ENCODE measurements around the gene CTTN. TPM values are rescaled to one million over a fixed set of nuclear protein-coding genes. Genes with fewer than 3 reads are reported as not detected.

Gene CTTN
- total and polyA plus RNA-seq, 2 experiments from 2014 or later: 72.5 to 245 TPM

DNA sequence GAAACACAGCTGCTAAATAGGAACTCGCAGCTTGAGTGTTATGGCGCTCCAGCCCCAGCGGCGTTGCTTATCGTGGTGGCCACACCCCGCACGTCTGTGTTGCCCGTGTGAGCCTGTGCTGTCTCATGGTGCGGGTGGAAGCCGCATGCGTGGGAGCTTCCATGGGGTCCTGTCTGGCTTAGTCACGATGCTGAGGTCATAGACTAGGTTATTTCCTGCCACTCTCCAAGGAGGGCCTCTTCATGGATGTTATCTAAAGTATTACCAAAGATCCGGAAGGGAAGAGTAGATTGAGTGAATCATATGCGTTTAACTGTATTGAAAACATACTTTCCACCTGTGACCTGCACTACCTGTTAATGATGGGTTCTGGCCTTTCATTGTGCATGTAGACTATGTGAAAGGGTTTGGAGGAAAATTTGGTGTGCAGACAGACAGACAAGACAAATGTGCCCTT, 21.7 kb downstream of the CTTN start:
- H3K4me3 ChIP-seq: no peak overlapping the region
- peak in 1 of 2 donors; percentile 91 for DNase-seq (ENCODE audit: low read depth in 1 of 2, low spot score in 1 of 2)

DNA sequence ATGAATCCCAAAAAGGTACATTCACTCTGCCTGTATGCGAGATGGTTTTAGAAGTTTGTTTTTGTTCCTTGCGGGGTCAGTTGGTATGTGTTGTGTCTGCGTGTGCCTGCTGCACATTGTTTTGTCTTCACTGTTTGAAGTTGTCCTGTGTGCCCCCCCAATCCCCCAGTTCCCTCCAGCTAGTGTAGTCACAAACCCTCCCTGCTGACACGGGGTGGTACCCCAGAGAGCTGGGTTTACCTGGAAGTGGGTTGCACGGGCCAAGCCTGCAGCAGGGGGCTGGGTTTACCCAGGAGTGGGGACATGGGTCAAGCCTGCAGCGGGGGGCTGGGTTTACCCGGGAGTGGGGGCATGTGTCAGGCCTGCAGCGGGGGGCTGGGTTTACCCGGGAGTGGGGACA, 22.2 kb downstream of the CTTN start:
- Histone ChIP-seq H3K27ac (no peak overlapping the region), H3K27me3 (no peaks in the 10 kb centered on the region), H3K9me3 (ENCODE audit: low read depth) (no peaks in the 10 kb centered on the region), H3K4me1 (ENCODE audit: low read depth) (no peaks in the 10 kb centered on the region), H3K4me3 (no peak overlapping the region), H3K36me3 (peaks cover 40% of the 10 kb centered on the region)
- TF ChIP-seq, protein P1, sequence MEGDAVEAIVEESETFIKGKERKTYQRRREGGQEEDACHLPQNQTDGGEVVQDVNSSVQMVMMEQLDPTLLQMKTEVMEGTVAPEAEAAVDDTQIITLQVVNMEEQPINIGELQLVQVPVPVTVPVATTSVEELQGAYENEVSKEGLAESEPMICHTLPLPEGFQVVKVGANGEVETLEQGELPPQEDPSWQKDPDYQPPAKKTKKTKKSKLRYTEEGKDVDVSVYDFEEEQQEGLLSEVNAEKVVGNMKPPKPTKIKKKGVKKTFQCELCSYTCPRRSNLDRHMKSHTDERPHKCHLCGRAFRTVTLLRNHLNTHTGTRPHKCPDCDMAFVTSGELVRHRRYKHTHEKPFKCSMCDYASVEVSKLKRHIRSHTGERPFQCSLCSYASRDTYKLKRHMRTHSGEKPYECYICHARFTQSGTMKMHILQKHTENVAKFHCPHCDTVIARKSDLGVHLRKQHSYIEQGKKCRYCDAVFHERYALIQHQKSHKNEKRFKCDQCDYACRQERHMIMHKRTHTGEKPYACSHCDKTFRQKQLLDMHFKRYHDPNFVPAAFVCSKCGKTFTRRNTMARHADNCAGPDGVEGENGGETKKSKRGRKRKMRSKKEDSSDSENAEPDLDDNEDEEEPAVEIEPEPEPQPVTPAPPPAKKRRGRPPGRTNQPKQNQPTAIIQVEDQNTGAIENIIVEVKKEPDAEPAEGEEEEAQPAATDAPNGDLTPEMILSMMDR (IDR thresholded peaks at IDR 0.05; ENCODE audit: low read depth, low read length): no peak
- no peak for DNase-seq (ENCODE audit: low read depth in 1 of 2, low spot score in 1 of 2)

More for the DNA sequence above, 21.7 kb downstream of the CTTN start:
- no peaks in the 10 kb centered on the region for H3K4me1 ChIP-seq (ENCODE audit: low read depth)
- no peaks in the 10 kb centered on the region for H3K27me3 ChIP-seq
- TF ChIP-seq, protein P1 (IDR thresholded peaks at IDR 0.05; ENCODE audit: low read depth, low read length): no peak
- H3K27ac ChIP-seq: no peak overlapping the region
- no peaks in the 10 kb centered on the region for H3K9me3 ChIP-seq (ENCODE audit: low read depth)
- peaks cover 41% of the 10 kb centered on the region for H3K36me3 ChIP-seq

DNA sequence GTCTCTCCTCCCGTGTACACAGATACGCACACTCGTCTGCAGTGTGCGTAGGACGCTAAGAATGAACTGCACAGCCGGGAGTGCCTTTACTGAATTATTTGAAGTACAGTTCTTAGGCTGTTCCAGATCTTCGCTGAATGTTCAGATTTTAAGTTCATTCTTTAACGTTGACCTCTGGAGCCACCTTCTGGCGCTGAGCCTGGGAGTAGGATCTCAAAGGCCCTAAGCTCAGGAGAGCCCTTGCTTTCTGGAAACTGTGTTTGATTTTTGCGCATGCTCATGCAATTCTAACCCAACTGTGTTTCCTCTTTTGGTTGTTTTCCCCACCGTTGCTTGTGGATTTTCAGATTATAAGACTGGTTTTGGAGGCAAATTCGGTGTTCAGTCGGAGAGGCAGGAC, 22.8 kb downstream of the CTTN start:
- Histone ChIP-seq H3K36me3 (peaks cover 43% of the 10 kb centered on the region), H3K4me3 (no peak overlapping the region), H3K4me1 (ENCODE audit: low read depth) (no peaks in the 10 kb centered on the region), H3K27ac (no peak overlapping the region), H3K9me3 (ENCODE audit: low read depth) (no peaks in the 10 kb centered on the region), H3K27me3 (no peaks in the 10 kb centered on the region)
- TF ChIP-seq, protein P1 (IDR thresholded peaks at IDR 0.05; ENCODE audit: low read depth, low read length): no peak
- no peak for DNase-seq (ENCODE audit: low read depth in 1 of 2, low spot score in 1 of 2)

DNA sequence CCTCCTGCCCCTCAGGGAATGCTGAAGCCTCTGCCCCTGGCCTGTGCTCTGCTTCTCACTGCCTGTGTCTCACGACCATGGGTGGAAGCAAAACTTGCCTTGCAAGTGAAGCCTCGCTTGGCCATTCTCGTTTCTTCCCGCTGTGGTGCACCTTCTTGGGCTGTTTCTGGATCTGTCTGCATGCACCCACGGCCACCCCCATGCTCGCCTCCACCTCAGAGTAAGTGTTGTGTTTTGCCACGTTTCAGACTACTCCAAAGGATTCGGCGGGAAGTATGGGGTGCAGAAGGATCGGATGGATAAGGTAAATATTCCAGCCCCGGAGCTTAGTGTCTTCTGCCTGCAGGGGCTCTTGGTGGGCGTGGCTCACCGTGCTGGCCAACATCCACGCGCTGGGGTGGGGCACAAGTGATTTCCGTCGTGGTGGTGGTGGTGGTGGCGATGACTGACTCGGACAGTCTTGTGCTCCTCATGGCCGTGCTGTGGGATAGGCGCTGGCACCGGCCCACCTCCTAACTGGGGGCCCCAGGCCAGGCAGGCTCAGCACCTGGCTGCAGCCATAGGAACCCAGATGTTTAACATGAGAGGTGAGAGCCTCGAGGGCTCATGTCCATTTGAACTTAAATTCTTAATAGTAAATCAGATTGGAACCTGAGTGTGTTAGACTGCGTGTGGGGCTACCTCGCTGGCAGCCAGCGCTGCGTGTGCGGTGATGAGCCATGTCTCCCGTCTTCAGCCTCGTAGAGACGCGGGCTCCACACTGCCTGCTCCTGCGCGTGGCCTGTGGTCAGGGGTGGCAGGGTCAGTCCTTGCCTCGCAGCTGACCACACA, 24.6 kb downstream of the CTTN start:
- Histone ChIP-seq H3K4me3 (no peak overlapping the region), H3K36me3 (peaks cover 38% of the 10 kb centered on the region), H3K27me3 (no peaks in the 10 kb centered on the region), H3K4me1 (ENCODE audit: low read depth) (no peaks in the 10 kb centered on the region), H3K27ac (no peak overlapping the region), H3K9me3 (ENCODE audit: low read depth) (no peaks in the 10 kb centered on the region)
- no peak for DNase-seq (ENCODE audit: low read depth in 1 of 2, low spot score in 1 of 2)
- TF ChIP-seq, protein P1 (IDR thresholded peaks at IDR 0.05; ENCODE audit: low read depth, low read length): no peak

DNA sequence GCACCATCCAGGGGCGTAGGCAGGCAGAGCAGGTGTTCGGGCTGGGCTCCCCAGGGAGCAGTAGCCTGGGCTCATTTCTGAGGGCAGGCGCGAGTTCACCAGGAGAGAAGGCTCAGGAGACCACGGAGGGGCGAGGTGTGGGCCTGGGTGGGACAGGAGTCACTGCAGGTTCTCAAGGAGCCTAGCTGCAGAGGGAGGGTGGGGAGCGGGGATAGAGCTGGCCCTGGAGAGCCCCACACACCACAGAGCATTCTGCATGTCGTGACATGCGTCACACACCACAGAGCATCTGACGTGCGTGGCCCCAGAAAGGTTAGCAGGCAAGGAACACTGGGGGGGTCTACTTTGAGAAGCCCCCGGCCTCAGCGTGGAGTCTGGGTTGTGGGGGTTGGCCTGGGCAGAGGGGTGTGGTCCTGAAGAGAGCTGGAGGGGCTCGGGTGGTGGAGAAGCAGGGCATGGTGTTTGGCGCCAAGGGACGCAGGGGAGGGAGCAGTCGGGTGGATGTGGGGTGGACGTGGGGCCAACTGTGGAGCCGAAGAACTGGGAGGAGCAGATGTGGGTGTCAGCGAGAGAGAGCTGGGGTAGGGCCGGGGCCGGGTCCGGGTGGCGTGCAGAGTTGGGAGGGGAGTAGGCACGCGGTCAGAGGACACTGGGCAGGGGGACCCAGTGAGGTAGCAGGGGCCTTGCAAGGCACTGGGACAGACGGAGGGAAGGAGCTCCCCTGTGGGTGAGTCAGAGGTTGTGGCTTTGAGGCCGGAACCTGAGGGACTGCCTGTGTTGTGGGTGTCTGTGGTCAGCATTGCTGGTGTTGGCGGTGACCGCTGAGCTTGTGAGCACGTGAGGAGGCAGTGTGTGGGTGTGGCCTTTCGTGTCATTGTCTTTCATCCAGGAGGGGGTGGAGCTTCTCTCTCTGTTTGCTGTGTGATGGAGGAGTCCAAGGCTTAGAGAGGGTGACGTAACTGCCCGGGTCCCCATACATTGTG, 25.5 kb downstream of the CTTN start:
- H3K36me3 ChIP-seq: peaks cover 44% of the 10 kb centered on the region
- H3K27ac ChIP-seq: no peak overlapping the region
- H3K9me3 ChIP-seq (ENCODE audit: low read depth): no peaks in the 10 kb centered on the region
- no peak overlapping the region for H3K4me3 ChIP-seq
- no peaks in the 10 kb centered on the region for H3K27me3 ChIP-seq
- no peaks in the 10 kb centered on the region for H3K4me1 ChIP-seq (ENCODE audit: low read depth)
- DNase-seq (ENCODE audit: low read depth in 1 of 2, low spot score in 1 of 2): peak in 1 of 2 donors; percentile 94
- TF ChIP-seq, protein P1 (IDR thresholded peaks at IDR 0.05; ENCODE audit: low read depth, low read length): no peak

Data from cardiac muscle cell (in vitro differentiated cells and primary cell).